SU-DHL-6 (cell line): ENCODE results near the gene CORO2A.
"Not testable (repeated sequence)": the region's sequence is repeated elsewhere in the genome, so short reads cannot be mapped to it uniquely, and the experiment has no call there.

ENCODE experiments used
- CTCF ChIP-seq: fragments of 200-600 bp; sonication (generic); IDR thresholded peaks from one replicate; pipeline ENCODE4 v1.5.1; 2017; ENCODE audit warnings: antibody characterized with exemption, mild to moderate bottlenecking, low read length, moderate library complexity; ENCODE audit not compliant: insufficient read depth, poor library complexity, severe bottlenecking
- EZH2phosphoT487 ChIP-seq: fragments of 200-600 bp; sonication (generic), shearing (Covaris generic); conservative IDR thresholded peaks from 2 replicates; pipeline ENCODE4 v1.6.1; 2018; ENCODE audit warnings: mild to moderate bottlenecking, antibody characterized with exemption, low read length, moderate library complexity, mixed read lengths

GRCh38 chr9:98174502-98174918 lies 17.9 kb downstream of the CORO2A start:
- not testable (repeated sequence) for TF ChIP-seq CTCF, EZH2phosphoT487
